Esophagus muscularis mucosa (tissue), 3 donors: ENCODE data around the gene MT1F.

ENCODE experiments used
- CTCF ChIP-seq, 3 experiments: fragments of 200-600 bp in 2 of 3; fragments of 450-650 bp in 1 of 3; sonication (generic) in 2 of 3; IDR thresholded peaks; one replicate each; pipeline ENCODE4 v1.5.1; 2017 to 2019; ENCODE audit warnings: antibody characterized with exemption in 3 of 3, mild to moderate bottlenecking in 2 of 3, moderate library complexity in 1 of 3
- POLR2A ChIP-seq: fragments of 450-650 bp; IDR thresholded peaks from one replicate; pipeline ENCODE4 v1.6.1; 2017; ENCODE audit warnings: antibody characterized with exemption, moderate library complexity, mild to moderate bottlenecking, low read depth

DNA sequence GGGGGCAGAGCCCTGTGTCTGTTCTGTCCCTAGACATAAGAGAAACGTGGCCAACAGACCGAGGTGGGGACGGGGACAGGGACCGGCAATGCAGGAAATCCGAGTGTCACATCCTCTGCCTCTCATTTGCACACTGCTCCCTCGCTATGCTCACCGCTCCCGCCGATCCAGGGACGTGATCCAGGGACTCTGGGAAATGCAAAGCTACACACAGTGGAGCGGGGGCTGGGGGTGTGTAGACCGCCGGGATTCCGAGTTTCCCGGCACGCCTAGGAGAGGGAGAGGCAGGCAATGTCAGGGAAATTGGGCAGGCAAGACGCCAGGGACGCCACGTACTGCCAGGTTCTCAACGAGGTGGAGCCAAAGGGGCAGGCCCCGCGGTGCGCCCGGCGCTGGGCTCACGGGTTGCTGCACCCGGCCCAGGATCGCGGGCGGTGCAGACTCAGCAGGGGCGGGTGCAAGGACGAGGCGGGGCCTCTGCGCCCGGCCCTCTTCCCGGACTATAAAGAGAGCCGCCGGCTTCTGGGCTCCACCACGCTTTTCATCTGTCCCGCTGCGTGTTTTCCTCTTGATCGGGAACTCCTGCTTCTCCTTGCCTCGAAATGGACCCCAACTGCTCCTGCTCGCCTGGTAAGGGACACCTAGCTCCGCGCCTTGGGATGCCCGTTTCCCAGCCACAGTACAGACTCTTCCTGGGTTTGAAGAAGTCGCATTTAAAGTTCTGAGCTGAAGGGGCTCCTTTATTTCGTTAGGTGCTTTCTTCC, 24.4 kb downstream of the MT1F start, which contains the start of gene MT1X:
- peak; percentile 99 for TF ChIP-seq POLR2A
- no peak for TF ChIP-seq CTCF (IDR thresholded peaks at IDR 0.05)
